ENCODE results near the gene HS3ST3A1. TPM values are rescaled to one million over a fixed set of nuclear protein-coding genes. Genes with fewer than 3 reads are reported as not detected.
A peak's percentile ranks its signal among the peaks of the same experiment; 100 is the strongest.

Gene HS3ST3A1
- total and polyA plus RNA-seq, 2 of the 4 experiments (the other 2 are of a cell fraction), result 8.8 to 9.0 TPM

DNA sequence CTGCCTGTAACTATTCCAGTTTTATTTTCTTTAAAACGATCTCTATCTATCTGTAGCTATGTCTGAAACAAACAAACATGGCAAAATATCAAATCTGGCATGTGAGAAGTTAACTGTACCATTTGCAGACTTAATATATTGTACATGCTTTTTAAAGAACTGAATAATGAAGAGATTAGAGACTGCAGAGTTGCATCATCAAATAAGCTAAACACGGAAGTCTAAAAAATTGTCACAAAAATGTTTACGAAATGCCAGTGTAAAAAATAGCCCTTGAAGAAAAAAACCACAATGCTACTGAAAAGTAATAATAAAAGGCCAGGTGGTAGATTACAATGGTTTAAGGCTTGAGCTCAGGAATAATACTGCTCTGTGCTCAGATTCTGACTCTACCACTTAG, 43.1 kb downstream of the HS3ST3A1 start:
- no peak for ATAC-seq (ENCODE audit: low read depth)
- Histone ChIP-seq H3K18ac (ENCODE audit: low read depth, low read length) (peak overlapping the region; percentile 36; the same call in 1 of the 2 replicates), H3K14ac (replicated peaks; ENCODE audit: low read depth, low read length) (peak overlapping the region; percentile 20), H4K5ac (ENCODE audit: low read depth, low read length) (no peak overlapping the region; the same call in 1 of the 2 replicates), H3K9ac (ENCODE audit: low read depth, low read length) (no peak overlapping the region; the same call in 1 of the 2 replicates), H2AFZ (replicated peaks; ENCODE audit: low read length, poor library complexity) (no peak overlapping the region), H3K36me3 (ENCODE audit: control insufficient read depth, insufficient read depth, low read length) (no peaks in the 10 kb centered on the region), H2BK5ac (ENCODE audit: low read depth, low read length, poor library complexity, severe bottlenecking) (peak overlapping the region; percentile 30), H2BK15ac (ENCODE audit: low read depth, low read length) (peak overlapping the region; percentile 21; the same call in 2 of the 3 replicates), H2AK9ac (replicated peaks; ENCODE audit: low read depth, low read length, poor library complexity) (no peak overlapping the region), H4K91ac (ENCODE audit: insufficient read depth, low read depth, low read length) (no peak overlapping the region), H3K9me1 (ENCODE audit: insufficient read depth, low read length) (peaks cover 15% of the 10 kb centered on the region; the same call in 1 of the 2 replicates), H3K9me3 (ENCODE audit: control insufficient read depth, insufficient read depth, low read length) (no peaks in the 10 kb centered on the region), H3K56ac (ENCODE audit: extremely low read depth, insufficient read depth, low read length) (no peak overlapping the region), H3K4me3 (ENCODE audit: insufficient read depth, low read depth, low read length) (no peak overlapping the region), H4K8ac (ENCODE audit: low read depth in 2 of 2, low read length in 2 of 2) (peak overlapping the region; percentile 3 to 4; a peak in 1 of 4 replicates), H3K27ac (ENCODE audit: insufficient read depth, low read length) (0 out of 2 replicates have a peak overlapping the region, but pooled peaks have one; percentile 20), H4K20me1 (ENCODE audit: insufficient read depth, low read length) (no peaks in the 10 kb centered on the region), H3K27me3 (ENCODE audit: control insufficient read depth, insufficient read depth, low read length) (no peaks in the 10 kb centered on the region), H3K4ac (ENCODE audit: low read depth, low read length) (peak overlapping the region; percentile 1; the same call in 1 of the 2 replicates), H2BK120ac (ENCODE audit: low read depth, low read length) (peak overlapping the region; percentile 22; the same call in 1 of the 2 replicates), H3K4me2 (ENCODE audit: low read depth, low read length) (no peak overlapping the region), H2BK20ac (ENCODE audit: low read depth, low read length) (peak overlapping the region; percentile 50; the same call in 1 of the 2 replicates), H3K4me1 (ENCODE audit: control insufficient read depth, insufficient read depth, low read length) (peaks cover 26% of the 10 kb centered on the region), H3K23ac (ENCODE audit: low read depth, low read length) (peak overlapping the region; percentile 46; the same call in 1 of the 2 replicates), H2AK5ac (ENCODE audit: low read depth, low read length) (no peak overlapping the region), H3K79me1 (ENCODE audit: low read depth in 1 of 2, low read length in 2 of 2) (peaks cover 44 to 73% of the 10 kb centered on the region in 2 experiments)
- BruUV-seq (replicated peaks), result no TSS peak
- dilution Hi-C loops (cut with HindIII; ENCODE audit: low sequenced_read_pairs, unreplicated experiment), result no loop called here
- CTCF ChIA-PET, result interaction anchor here (0.6 kb wide), 1 partner anchor 1061 kb away, joined by 3 read pairs; no protein-coding TSS in a partner anchor
- POLR2A ChIA-PET (ENCODE audit: unreplicated experiment), result no interaction called here
- DNase-seq, result no peak
- no CpG with 5 or more reads among the region's 3 CpGs for WGBS, 2 experiments (ENCODE audit: extremely low coverage in 2 of 2, insufficient read length in 1 of 2)
- intact Hi-C loops (cut with micrococcal nuclease), result no loop called here
- in situ Hi-C loops (cut with MboI; ENCODE audit: low sequenced_read_pairs), result no loop called here
- peak; percentile 87 for TF ChIP-seq CEBPB (IDR thresholded peaks at IDR 0.05; ENCODE audit: low read depth, low read length)
- no peak for TF ChIP-seq SMC3 (IDR thresholded peaks at IDR 0.05; ENCODE audit: low read depth, low read length)
